ENCODE measurements around the gene RTTN.

The RTTN gene

GRCh38 chr18:69963196-69963595, 242.3 kb downstream of the RTTN start:
- no peak for DNase-seq

- no peak for DNase-seq
Measured at GRCh38 chr18:69961718-69962117, 243.8 kb downstream of the RTTN start.

DNA sequence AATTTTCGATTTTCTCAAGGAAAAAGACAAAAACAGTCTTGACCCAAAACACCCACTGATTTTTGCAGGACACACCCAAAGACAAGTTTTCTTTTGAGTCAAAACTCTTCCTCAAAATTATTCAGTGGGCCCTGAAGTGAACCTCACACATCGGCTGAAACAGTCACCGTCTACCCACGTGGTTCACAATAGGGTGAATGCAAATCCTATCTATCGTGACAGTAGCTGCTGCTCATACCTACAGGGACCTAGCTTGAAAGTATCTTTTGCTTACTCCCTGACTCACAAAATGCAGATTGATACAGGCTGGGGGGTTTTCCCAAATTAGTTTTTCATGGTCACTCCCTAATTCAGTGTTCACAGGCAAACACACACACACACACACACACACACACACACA, 247.1 kb downstream of the RTTN start:
- no peak for DNase-seq

DNA sequence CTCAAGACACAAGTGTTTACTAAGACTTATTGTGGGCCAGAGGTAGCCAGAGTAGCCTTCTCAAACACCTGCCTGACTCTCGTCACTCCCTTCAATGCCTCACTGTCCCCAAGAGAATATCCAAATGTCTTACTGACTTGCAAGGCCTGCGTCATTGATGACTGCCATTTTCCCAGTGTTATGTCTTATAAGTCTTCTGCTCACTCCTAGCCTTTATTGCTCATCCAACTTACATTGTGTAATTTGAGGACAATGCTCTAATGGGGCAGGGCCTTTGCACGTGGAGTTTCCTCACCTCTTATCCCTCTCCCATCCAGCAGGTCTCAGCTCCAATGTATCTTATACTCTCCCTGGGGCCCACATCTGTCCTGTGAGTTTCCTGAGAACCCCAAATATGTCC, 247.7 kb downstream of the RTTN start:
- DNase-seq: no peak

GRCh38 chr18:69956665-69957620, 248.5 kb downstream of the RTTN start:
- no peak for DNase-seq

- no peak for DNase-seq
Measured at GRCh38 chr18:69956057-69956456, 249.4 kb downstream of the RTTN start.

- no peak for DNase-seq
Measured at GRCh38 chr18:69954719-69955480, 250.6 kb downstream of the RTTN start.

DNA sequence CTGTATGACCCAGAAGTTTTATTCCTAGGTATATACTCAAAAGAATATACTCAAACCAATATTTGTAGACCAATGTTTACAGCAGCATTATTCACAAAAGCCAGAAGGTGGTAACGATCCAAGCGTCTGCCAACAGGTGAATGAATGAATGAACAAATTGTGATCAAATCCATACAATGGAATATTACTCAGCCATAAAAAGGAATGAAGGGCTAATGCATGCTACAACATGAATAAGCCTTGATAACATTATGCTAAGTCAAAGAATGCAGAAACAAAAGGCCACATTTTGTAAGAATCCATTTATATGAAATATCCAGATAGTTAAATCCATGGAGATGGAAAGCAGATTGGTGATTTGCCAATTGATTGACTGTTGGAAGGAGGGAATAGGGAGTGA, 252.3 kb downstream of the RTTN start:
- no peak for DNase-seq
